CD14-positive monocyte (primary cell): ENCODE measurements around the gene GJA4. TPM values are rescaled to one million over a fixed set of nuclear protein-coding genes. Genes with fewer than 3 reads are reported as not detected.

Experiments
- DNase-seq, 3 donors: peaks; one replicate each; pipeline ENCODE4 v3.0.0-alpha.2; 2011 to 2022
- H2AFZ ChIP-seq: 2 replicates; pipeline ENCODE4 v1.6.0; 2012; ENCODE audit warnings: mild to moderate bottlenecking, low read depth, low read length, inconsistent platforms; ENCODE audit not compliant: insufficient read depth, poor library complexity, severe bottlenecking
- H3K27ac ChIP-seq, 2 donors: 1 replicate in 1 of 2; 2 replicates in 1 of 2; pipeline ENCODE4 v1.5.1; 2012 to 2013; ENCODE audit warnings: low read length in 2 of 2, control low read depth in 1 of 2, inconsistent platforms in 1 of 2, low read depth in 1 of 2, mild to moderate bottlenecking in 1 of 2
- H3K27me3 ChIP-seq, 2 donors: one replicate each; pipeline versions ENCODE4 v1.6.0 to v1.6.1; 2011 to 2013; ENCODE audit warnings: low read length in 2 of 2; ENCODE audit not compliant: control insufficient read depth in 2 of 2, insufficient read depth in 2 of 2
- H3K36me3 ChIP-seq, 2 donors: replicated peaks in 1 of 2; 1 replicate in 1 of 2; 2 replicates in 1 of 2; pipeline versions ENCODE4 v1.5.1 to v1.6.1; 2012 to 2013; ENCODE audit warnings: low read length in 2 of 2, control low read depth in 1 of 2, inconsistent platforms in 1 of 2, mild to moderate bottlenecking in 1 of 2; ENCODE audit not compliant: insufficient read depth in 2 of 2, control insufficient read depth in 1 of 2
- H3K4me1 ChIP-seq, 2 donors: 1 replicate in 1 of 2; 2 replicates in 1 of 2; pipeline versions ENCODE4 v1.5.1 to v1.6.1; 2012 to 2013; ENCODE audit warnings: low read length in 2 of 2, control low read depth in 1 of 2, inconsistent platforms in 1 of 2, mild to moderate bottlenecking in 1 of 2, moderate library complexity in 1 of 2; ENCODE audit not compliant: insufficient read depth in 2 of 2, control insufficient read depth in 1 of 2
- H3K4me2 ChIP-seq: replicated peaks from 2 replicates; pipeline ENCODE3; 2012; ENCODE audit warnings: low read length, moderate library complexity, mild to moderate bottlenecking; ENCODE audit not compliant: poor library complexity, severe bottlenecking; ENCODE audit errors: extremely low read depth
- H3K4me3 ChIP-seq, 3 experiments: fragments of 200-600 bp in 1 of 3; sonication (generic) in 1 of 3; replicated peaks in 1 of 3; 1 replicate in 2 of 3; 2 replicates in 1 of 3; pipeline ENCODE4 v1.5.1; 2011 to 2013; ENCODE audit warnings: low read length in 3 of 3, mild to moderate bottlenecking in 3 of 3, control low read depth in 2 of 3, low read depth in 2 of 3, inconsistent platforms in 1 of 3, moderate library complexity in 1 of 3
- H3K79me2 ChIP-seq: 2 replicates; pipeline ENCODE4 v1.6.0; 2012; ENCODE audit warnings: mild to moderate bottlenecking, control low read depth, inconsistent platforms, low read length, moderate library complexity; ENCODE audit not compliant: insufficient read depth
- H3K9ac ChIP-seq: 2 replicates; pipeline ENCODE4 v1.6.0; 2017; ENCODE audit warnings: low read length, mild to moderate bottlenecking; ENCODE audit not compliant: insufficient read depth, poor library complexity, severe bottlenecking
- H3K9me3 ChIP-seq, 2 donors: replicated peaks in 1 of 2; 1 replicate in 1 of 2; 2 replicates in 1 of 2; pipeline versions ENCODE4 v1.5.1 to v1.6.1; 2012 to 2013; ENCODE audit warnings: low read length in 2 of 2, control low read depth in 1 of 2; ENCODE audit not compliant: control insufficient read depth in 1 of 2, insufficient read depth in 1 of 2
- H4K20me1 ChIP-seq: 2 replicates; pipeline ENCODE4 v1.6.0; 2012; ENCODE audit warnings: mild to moderate bottlenecking, low read length, control low read depth, moderate library complexity; ENCODE audit not compliant: insufficient read depth
- H3K27ac Mint-ChIP-seq, 7 donors: one replicate each; pipeline ENCODE4 v1.8.0; 2020; ENCODE audit warnings: mild to moderate bottlenecking in 7 of 7, mixed read lengths in 7 of 7, moderate library complexity in 6 of 7, inconsistent platforms in 2 of 7
- H3K27me3 Mint-ChIP-seq, 3 donors: one replicate each; pipeline ENCODE4 v1.8.0; 2021 to 2022; ENCODE audit warnings: low read depth in 3 of 3, mild to moderate bottlenecking in 3 of 3, mixed read lengths in 3 of 3, moderate library complexity in 3 of 3, inconsistent platforms in 1 of 3
- H3K36me3 Mint-ChIP-seq, 2 donors: one replicate each; pipeline ENCODE4 v1.8.0; 2020; ENCODE audit warnings: mixed read lengths in 2 of 2, inconsistent platforms in 1 of 2, mild to moderate bottlenecking in 1 of 2
- H3K4me1 Mint-ChIP-seq: one replicate; pipeline ENCODE4 v1.8.0; 2020; ENCODE audit warnings: mild to moderate bottlenecking, mixed read lengths
- H3K4me3 Mint-ChIP-seq, 2 donors: one replicate each; pipeline ENCODE4 v1.8.0; 2020; ENCODE audit warnings: mild to moderate bottlenecking in 2 of 2, mixed read lengths in 2 of 2, moderate library complexity in 1 of 2
- H3K9me3 Mint-ChIP-seq, 7 donors: one replicate each; pipeline ENCODE4 v1.8.0; 2020 to 2022; ENCODE audit warnings: mixed read lengths in 7 of 7, mild to moderate bottlenecking in 6 of 7, moderate library complexity in 6 of 7, inconsistent platforms in 2 of 7
- CTCF ChIP-seq: fragments of 200-600 bp; IDR thresholded peaks from one replicate; pipeline ENCODE4 v1.8.0; 2022; ENCODE audit warnings: antibody characterized with exemption, mild to moderate bottlenecking
- WGBS: methylation state at CpG from one replicate; pipeline ENCODE4 v1.1.5; 2013; ENCODE audit warnings: missing lambda C conversion rate; ENCODE audit not compliant: insufficient coverage; 5-methylcytosine and 5-hydroxymethylcytosine counted together
- intact Hi-C, 2 donors: fragments of 100-400 bp; cut with micrococcal nuclease; formaldehyde crosslinking; loops; one replicate each; pipeline versions ENCODE4 v1.15.0 to v1.15.1; 2023
- polyA plus RNA-seq, 3 donors: library from polyadenylated mRNA; depleted of rRNA in 1 of 3; unstranded in 2 of 3; stranded (reverse) in 1 of 3; fragments of 300-500 nt in 2 of 3; fragments of >200 nt in 1 of 3; fragmentation: Illumina TruSeq in 2 of 3; gene quantifications; 1 replicate in 2 of 3; 2 replicates in 1 of 3; pipeline ENCODE4 v1.2.3, GENCODE V29; 2012 to 2021

GJA4 gene
- polyA plus RNA-seq, 3 donors = not detected

GRCh38 chr1:34828611-34829010, 35.8 kb downstream of the GJA4 start:
- Histone ChIP-seq H3K27me3 (no peaks in the 10 kb centered on the region), H3K9ac (no peak overlapping the region), H3K4me3 (no peak overlapping the region), H3K4me2 (no peak overlapping the region), H3K79me2 (no peaks in the 10 kb centered on the region), H2AFZ (no peak overlapping the region), H4K20me1 (no peaks in the 10 kb centered on the region), H3K4me1 (no peaks in the 10 kb centered on the region), H3K9me3 (no peaks in the 10 kb centered on the region), H3K36me3 (no peaks in the 10 kb centered on the region), H3K27ac (no peak overlapping the region)
- no peak for TF ChIP-seq CTCF
- WGBS = no CpG with 5 or more reads among the region's 2 CpGs
- Mint-ChIP-seq H3K4me3 (no peak overlapping the region), H3K27me3 (peaks cover 0 to 9% (median 6%) of the 10 kb centered on the region in 3 donors), H3K27ac (peak overlapping the region in 1 of 7 donors; percentile 79), H3K9me3 (peaks cover 0 to 3% (median 2%) of the 10 kb centered on the region in 7 donors), H3K36me3 (no peaks in the 10 kb centered on the region), H3K4me1 (peaks cover under 1% of the 10 kb centered on the region)
- DNase-seq = no peak
- intact Hi-C loops = no loop called here

GRCh38 chr1:34829250-34829649, 36.5 kb downstream of the GJA4 start:
- H3K27me3 ChIP-seq = no peaks in the 10 kb centered on the region
- H3K79me2 ChIP-seq = no peaks in the 10 kb centered on the region
- intact Hi-C loops = no loop called here
- Mint-ChIP-seq H3K36me3 (no peaks in the 10 kb centered on the region), H3K4me3 (no peak overlapping the region), H3K4me1 (peaks cover 4% of the 10 kb centered on the region), H3K9me3 (peaks cover 0 to 2% (median 0%) of the 10 kb centered on the region in 7 donors), H3K27ac (no peak overlapping the region), H3K27me3 (peaks cover 0 to 9% (median 6%) of the 10 kb centered on the region in 3 donors)
- H3K36me3 ChIP-seq = no peaks in the 10 kb centered on the region
- no peak overlapping the region for H3K9ac ChIP-seq
- H3K4me2 ChIP-seq = no peak overlapping the region
- no CpG with 5 or more reads among the region's 3 CpGs for WGBS
- H3K4me1 ChIP-seq = no peaks in the 10 kb centered on the region
- no peaks in the 10 kb centered on the region for H3K9me3 ChIP-seq
- DNase-seq = no peak
- no peak overlapping the region for H2AFZ ChIP-seq
- no peak for TF ChIP-seq CTCF
- no peak overlapping the region for H3K27ac ChIP-seq
- no peaks in the 10 kb centered on the region for H4K20me1 ChIP-seq
- no peak overlapping the region for H3K4me3 ChIP-seq
